Measurements from ENCODE around the gene DPYSL5. TPM values are rescaled to one million over a fixed set of nuclear protein-coding genes. Genes with fewer than 3 reads are reported as not detected.

Gene DPYSL5
- total and polyA plus RNA-seq, 2 of the 8 experiments (the other 6 are each of a cell fraction or from before 2014, with no cell fraction given), result 11.9 to 16.4 TPM

- TF ChIP-seq SP4 (IDR thresholded peaks at IDR 0.05; ENCODE audit: low read length), result no peak
- no peak for TF ChIP-seq CHD7 (IDR thresholded peaks at IDR 0.05; ENCODE audit: insufficient replicate concordance, low read length)
- no peak for TF ChIP-seq HDAC6 (IDR thresholded peaks at IDR 0.05; ENCODE audit: low read depth, low read length)
These were observed 109.6 kb downstream of the DPYSL5 start (continued) for GRCh38 chr2:26957534-26957933.
